Measurements from ENCODE around the gene COL4A1. TPM values are rescaled to one million over a fixed set of nuclear protein-coding genes. Genes with fewer than 3 reads are reported as not detected.

COL4A1 gene
- total and polyA plus RNA-seq, 2 of the 13 experiments (the other 11 are each of a cell fraction or from before 2014, with no cell fraction given) = not detected

GRCh38 chr13:110310541-110311442 is 3.8 kb upstream of the COL4A1 start (continued):
- TF ChIP-seq, protein P1, sequence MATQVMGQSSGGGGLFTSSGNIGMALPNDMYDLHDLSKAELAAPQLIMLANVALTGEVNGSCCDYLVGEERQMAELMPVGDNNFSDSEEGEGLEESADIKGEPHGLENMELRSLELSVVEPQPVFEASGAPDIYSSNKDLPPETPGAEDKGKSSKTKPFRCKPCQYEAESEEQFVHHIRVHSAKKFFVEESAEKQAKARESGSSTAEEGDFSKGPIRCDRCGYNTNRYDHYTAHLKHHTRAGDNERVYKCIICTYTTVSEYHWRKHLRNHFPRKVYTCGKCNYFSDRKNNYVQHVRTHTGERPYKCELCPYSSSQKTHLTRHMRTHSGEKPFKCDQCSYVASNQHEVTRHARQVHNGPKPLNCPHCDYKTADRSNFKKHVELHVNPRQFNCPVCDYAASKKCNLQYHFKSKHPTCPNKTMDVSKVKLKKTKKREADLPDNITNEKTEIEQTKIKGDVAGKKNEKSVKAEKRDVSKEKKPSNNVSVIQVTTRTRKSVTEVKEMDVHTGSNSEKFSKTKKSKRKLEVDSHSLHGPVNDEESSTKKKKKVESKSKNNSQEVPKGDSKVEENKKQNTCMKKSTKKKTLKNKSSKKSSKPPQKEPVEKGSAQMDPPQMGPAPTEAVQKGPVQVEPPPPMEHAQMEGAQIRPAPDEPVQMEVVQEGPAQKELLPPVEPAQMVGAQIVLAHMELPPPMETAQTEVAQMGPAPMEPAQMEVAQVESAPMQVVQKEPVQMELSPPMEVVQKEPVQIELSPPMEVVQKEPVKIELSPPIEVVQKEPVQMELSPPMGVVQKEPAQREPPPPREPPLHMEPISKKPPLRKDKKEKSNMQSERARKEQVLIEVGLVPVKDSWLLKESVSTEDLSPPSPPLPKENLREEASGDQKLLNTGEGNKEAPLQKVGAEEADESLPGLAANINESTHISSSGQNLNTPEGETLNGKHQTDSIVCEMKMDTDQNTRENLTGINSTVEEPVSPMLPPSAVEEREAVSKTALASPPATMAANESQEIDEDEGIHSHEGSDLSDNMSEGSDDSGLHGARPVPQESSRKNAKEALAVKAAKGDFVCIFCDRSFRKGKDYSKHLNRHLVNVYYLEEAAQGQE (IDR thresholded peaks at IDR 0.05; ENCODE audit: borderline replicate concordance in 1 of 2, low read depth in 1 of 2, low read length in 2 of 2) = no peak
- TF ChIP-seq HNRNPUL1 (IDR thresholded peaks at IDR 0.05; ENCODE audit: low read depth, low read length) (no peak), HOXA9 (CRISPR knock-in tag; IDR thresholded peaks at IDR 0.05; ENCODE audit: borderline replicate concordance) (no peak), ZBTB40 (IDR thresholded peaks at IDR 0.05) (no peak), ZBTB40 (CRISPR knock-in tag; IDR thresholded peaks at IDR 0.05) (no peak), ZNF235 (CRISPR knock-in tag; IDR thresholded peaks at IDR 0.05; ENCODE audit: borderline replicate concordance) (no peak), TOPORS (CRISPR knock-in tag; IDR thresholded peaks at IDR 0.05) (no peak), NFE2 (CRISPR knock-in tag; IDR thresholded peaks at IDR 0.05) (no peak)
- TF ChIP-seq, protein P2, sequence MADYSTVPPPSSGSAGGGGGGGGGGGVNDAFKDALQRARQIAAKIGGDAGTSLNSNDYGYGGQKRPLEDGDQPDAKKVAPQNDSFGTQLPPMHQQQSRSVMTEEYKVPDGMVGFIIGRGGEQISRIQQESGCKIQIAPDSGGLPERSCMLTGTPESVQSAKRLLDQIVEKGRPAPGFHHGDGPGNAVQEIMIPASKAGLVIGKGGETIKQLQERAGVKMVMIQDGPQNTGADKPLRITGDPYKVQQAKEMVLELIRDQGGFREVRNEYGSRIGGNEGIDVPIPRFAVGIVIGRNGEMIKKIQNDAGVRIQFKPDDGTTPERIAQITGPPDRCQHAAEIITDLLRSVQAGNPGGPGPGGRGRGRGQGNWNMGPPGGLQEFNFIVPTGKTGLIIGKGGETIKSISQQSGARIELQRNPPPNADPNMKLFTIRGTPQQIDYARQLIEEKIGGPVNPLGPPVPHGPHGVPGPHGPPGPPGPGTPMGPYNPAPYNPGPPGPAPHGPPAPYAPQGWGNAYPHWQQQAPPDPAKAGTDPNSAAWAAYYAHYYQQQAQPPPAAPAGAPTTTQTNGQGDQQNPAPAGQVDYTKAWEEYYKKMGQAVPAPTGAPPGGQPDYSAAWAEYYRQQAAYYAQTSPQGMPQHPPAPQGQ (CRISPR knock-in tag; IDR thresholded peaks at IDR 0.05; ENCODE audit: borderline replicate concordance) = no peak
- TF ChIP-seq, protein P3, sequence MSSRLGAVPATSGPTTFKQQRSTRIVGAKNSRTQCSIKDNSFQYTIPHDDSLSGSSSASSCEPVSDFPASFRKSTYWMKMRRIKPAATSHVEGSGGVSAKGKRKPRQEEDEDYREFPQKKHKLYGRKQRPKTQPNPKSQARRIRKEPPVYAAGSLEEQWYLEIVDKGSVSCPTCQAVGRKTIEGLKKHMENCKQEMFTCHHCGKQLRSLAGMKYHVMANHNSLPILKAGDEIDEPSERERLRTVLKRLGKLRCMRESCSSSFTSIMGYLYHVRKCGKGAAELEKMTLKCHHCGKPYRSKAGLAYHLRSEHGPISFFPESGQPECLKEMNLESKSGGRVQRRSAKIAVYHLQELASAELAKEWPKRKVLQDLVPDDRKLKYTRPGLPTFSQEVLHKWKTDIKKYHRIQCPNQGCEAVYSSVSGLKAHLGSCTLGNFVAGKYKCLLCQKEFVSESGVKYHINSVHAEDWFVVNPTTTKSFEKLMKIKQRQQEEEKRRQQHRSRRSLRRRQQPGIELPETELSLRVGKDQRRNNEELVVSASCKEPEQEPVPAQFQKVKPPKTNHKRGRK (CRISPR knock-in tag; IDR thresholded peaks at IDR 0.05) = no peak
